ENCODE data around the gene CEP170B. TPM values are rescaled to one million over a fixed set of nuclear protein-coding genes. Genes with fewer than 3 reads are reported as not detected.
A peak's percentile ranks its signal among the peaks of the same experiment; 100 is the strongest.

Gene CEP170B
- total and polyA plus RNA-seq, 9 of the 15 experiments (the other 6 are each of a cell fraction or from before 2014, with no cell fraction given): 0.01 to 10.2 (median 2.2) TPM

DNA sequence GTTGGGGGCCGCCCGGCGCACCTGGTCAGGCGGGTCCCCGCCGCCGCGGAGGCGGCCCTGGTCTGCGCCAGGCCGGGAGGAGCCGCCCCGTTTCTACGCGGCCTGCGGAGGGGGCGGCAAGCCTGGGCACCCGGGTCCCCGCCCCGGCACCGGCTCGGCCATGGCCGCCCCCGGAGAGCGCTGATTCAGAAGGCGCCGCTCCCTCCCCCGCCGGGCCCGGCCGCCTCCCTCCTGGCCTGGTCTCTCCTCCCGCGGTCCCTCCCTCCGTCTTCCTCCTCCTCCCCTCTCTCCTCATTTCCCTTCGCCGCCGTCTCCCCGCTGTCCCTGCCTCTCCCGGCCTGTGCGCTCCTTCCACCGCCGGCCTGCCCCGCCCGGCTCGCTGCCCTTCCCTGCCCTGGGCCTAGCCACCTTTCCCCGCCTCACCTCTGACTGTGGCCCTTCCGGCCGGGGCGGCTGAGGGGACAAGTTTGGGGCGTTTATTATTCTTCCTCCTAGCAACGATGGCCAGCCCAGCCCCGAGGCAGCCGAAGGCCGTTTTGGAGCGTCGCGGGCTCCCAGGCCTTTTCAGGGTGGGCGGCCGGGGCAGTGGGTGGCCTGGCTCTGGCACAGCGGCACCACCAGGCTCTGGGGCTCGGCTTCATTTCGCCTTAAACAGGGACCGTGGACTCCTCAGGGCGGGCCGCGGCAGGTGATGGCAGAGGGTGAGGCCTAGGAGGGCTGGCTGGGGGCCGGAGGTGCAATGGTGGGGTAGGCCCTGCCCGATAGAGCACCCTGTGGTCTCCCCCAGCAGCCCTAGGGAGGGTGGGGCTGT, 768 bp downstream of the CEP170B start (continued):
- no peak for TF ChIP-seq ZNF696 (CRISPR knock-in tag; conservative IDR thresholded peaks at IDR 0.05)
- no peak for TF ChIP-seq MCM7 (IDR thresholded peaks at IDR 0.05)
- TF ChIP-seq, protein P1, sequence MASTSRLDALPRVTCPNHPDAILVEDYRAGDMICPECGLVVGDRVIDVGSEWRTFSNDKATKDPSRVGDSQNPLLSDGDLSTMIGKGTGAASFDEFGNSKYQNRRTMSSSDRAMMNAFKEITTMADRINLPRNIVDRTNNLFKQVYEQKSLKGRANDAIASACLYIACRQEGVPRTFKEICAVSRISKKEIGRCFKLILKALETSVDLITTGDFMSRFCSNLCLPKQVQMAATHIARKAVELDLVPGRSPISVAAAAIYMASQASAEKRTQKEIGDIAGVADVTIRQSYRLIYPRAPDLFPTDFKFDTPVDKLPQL (IDR thresholded peaks at IDR 0.05; ENCODE audit: extremely low read depth, insufficient read length): no peak
- no peak; a peak in 1 of 4 replicates for TF ChIP-seq MNT (conservative IDR thresholded peaks at IDR 0.05)
- TF ChIP-seq EGR1 (conservative IDR thresholded peaks at IDR 0.05): peak; percentile 87
- TF ChIP-seq, protein P2, sequence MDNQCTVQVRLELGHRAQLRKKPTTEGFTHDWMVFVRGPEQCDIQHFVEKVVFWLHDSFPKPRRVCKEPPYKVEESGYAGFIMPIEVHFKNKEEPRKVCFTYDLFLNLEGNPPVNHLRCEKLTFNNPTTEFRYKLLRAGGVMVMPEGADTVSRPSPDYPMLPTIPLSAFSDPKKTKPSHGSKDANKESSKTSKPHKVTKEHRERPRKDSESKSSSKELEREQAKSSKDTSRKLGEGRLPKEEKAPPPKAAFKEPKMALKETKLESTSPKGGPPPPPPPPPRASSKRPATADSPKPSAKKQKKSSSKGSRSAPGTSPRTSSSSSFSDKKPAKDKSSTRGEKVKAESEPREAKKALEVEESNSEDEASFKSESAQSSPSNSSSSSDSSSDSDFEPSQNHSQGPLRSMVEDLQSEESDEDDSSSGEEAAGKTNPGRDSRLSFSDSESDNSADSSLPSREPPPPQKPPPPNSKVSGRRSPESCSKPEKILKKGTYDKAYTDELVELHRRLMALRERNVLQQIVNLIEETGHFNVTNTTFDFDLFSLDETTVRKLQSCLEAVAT (IDR thresholded peaks at IDR 0.05): no peak
- TF ChIP-seq HDAC1 (IDR thresholded peaks at IDR 0.05): peak in 1 of 2 experiments; percentile 58; a peak in 1 of 4 replicates
- no peak for TF ChIP-seq ZNF77 (CRISPR knock-in tag; IDR thresholded peaks at IDR 0.05)
- no peak for TF ChIP-seq MCM3 (IDR thresholded peaks at IDR 0.05)
- peak; percentile 26; the same call in 1 of the 2 replicates for TF ChIP-seq CXXC5 (CRISPR knock-in tag; IDR thresholded peaks at IDR 0.05)
- no peak for TF ChIP-seq HINFP (tag; conservative IDR thresholded peaks at IDR 0.05; ENCODE audit: low read depth)
- peak in 1 of 2 experiments; percentile 30; a peak in 1 of 4 replicates for TF ChIP-seq SIN3A (IDR thresholded peaks at IDR 0.05; ENCODE audit: borderline replicate concordance in 2 of 2, control insufficient read depth in 1 of 2, low read depth in 2 of 2, low read length in 2 of 2)
- no peak for TF ChIP-seq ARID1B (IDR thresholded peaks at IDR 0.05)
- no peak for TF ChIP-seq RFX7 (CRISPR knock-in tag; IDR thresholded peaks at IDR 0.05)
- TF ChIP-seq ZNF583 (CRISPR knock-in tag; IDR thresholded peaks at IDR 0.05): no peak
- TF ChIP-seq KAT7 (CRISPR knock-in tag; IDR thresholded peaks at IDR 0.05; ENCODE audit: borderline replicate concordance): no peak
- TF ChIP-seq, protein P3, sequence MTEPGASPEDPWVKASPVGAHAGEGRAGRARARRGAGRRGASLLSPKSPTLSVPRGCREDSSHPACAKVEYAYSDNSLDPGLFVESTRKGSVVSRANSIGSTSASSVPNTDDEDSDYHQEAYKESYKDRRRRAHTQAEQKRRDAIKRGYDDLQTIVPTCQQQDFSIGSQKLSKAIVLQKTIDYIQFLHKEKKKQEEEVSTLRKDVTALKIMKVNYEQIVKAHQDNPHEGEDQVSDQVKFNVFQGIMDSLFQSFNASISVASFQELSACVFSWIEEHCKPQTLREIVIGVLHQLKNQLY (CRISPR knock-in tag; conservative IDR thresholded peaks at IDR 0.05): no peak
- TF ChIP-seq ZNF239 (CRISPR knock-in tag; IDR thresholded peaks at IDR 0.05): no peak
- no peak for TF ChIP-seq ZBTB34 (CRISPR knock-in tag; IDR thresholded peaks at IDR 0.05)
- no peak for TF ChIP-seq PHB2 (IDR thresholded peaks at IDR 0.05; ENCODE audit: low read depth)
- no peak for TF ChIP-seq U2AF1 (optimal IDR thresholded peaks at IDR 0.05; ENCODE audit: low read depth, low read length)

Data from K562 (cell line).